NOMO-1 treated with dmso at 0.1 percent for 144 hours (cell line): ENCODE measurements around the gene BRSK1.

ENCODE experiments used
- DNase-seq: peaks from one replicate; lab custom pipeline; 2025; ENCODE audit not compliant: unreplicated experiment; lab: John Stamatoyannopoulos, UW

Gene BRSK1

GRCh38 chr19:55273978-55274707, 9.7 kb upstream of the BRSK1 start:
- DNase-seq: no peak

GRCh38 chr19:55275851-55276719, 7.7 kb upstream of the BRSK1 start:
- peak; percentile 47 for DNase-seq

GRCh38 chr19:55276720-55277430, 6.9 kb upstream of the BRSK1 start:
- peak; percentile 66 for DNase-seq

- no peak for DNase-seq
These were observed 6.3 kb upstream of the BRSK1 start for GRCh38 chr19:55277494-55277893.

DNA sequence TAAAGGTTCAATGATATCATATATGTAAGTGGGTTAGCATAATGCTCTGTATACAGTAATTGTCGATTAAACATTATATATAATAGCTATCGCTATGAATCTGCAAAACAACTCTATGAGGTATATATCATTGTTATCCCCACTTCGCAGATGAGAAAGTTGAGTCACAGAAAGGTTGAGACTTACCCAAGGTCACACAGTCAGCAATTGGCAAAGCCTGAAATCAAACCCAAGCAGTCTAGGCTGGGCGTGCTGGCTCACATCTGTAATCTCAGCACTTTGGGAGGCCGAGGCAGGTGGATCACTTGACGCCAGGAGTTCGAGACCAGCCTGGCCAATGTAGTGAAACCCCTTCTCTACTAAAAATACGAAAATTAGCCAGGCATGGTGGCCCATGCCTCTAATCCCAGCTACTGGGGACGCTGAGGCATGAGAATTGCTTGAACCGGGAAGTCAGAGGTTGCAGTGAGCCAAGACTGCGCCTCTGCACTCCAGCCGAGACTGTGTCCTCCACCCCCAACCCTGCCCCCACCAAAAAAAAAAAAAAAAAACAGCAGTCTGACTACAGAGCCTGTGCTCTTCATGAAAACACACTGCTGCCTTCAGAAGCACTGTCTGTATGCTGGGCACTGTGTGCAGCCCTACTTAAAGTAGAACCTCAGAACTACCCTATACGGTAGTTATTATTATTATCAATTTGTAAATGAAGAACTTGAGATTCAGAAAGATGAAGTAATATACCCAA, 5.2 kb upstream of the BRSK1 start:
- no peak for DNase-seq

DNA sequence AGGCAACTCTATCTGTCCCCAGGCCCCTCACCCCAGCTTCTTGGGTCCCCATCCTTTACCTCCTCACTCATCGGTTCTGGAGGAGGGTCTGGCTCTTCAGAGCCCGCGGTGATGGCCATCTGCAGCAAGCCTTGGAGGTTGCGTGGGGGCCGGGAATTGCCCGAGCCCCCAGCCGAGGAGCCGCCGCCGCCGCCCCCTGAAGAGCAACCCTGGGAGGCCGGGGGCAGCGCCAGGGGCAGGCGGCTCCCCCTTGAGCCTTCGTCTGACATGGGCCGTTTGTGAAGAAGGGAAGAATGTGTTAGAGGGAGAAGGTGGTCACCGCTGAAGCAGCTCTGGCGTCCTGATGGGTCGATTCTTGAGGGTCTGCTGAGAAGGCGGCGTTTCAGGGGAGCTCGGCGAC, 4.5 kb upstream of the BRSK1 start:
- DNase-seq: no peak

GRCh38 chr19:55279770-55280643, 3.8 kb upstream of the BRSK1 start, which contains the start of gene HSPBP1:
TSS of gene HSPBP1 (minus strand) at chr19:55280110. CDS start at chr19:55279608, 502 bp downstream.
- peak; percentile 100 for DNase-seq

- no peak for DNase-seq
These were observed 735 bp downstream of the BRSK1 start for GRCh38 chr19:55284405-55285058.

DNA sequence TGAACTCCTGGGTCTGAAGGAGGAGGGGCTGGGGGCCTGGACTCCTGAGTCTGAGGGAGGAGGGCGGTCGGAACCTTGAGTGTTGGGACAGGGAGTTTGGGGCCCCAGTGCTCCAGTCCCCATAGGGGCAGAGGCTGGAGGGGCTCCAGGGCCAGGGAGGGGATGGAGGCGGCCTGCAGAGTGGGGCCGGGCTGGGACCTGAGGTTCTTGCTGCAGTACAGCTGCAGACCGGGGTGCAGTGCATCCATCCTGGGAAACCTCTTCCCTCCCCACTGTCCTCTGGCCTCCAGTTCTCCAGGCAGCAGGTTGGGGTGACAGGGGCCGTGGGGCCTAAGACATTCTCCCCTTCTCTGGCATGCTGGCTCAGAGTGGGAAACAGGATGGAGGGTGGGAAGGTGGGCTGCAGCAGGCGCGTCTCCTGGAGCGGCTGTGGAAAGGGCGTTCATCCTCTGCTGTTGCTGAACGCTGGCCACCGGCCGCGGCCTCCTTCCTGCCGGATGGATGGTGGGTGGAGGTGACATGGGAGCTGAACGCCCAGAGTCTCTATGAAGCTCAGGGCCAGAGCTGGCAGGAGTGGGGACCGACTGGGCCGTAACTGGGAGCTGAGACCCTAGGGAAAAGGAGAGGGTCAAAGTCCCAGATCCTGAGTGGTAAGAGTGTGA, 1.6 kb downstream of the BRSK1 start:
- DNase-seq: no peak

DNA sequence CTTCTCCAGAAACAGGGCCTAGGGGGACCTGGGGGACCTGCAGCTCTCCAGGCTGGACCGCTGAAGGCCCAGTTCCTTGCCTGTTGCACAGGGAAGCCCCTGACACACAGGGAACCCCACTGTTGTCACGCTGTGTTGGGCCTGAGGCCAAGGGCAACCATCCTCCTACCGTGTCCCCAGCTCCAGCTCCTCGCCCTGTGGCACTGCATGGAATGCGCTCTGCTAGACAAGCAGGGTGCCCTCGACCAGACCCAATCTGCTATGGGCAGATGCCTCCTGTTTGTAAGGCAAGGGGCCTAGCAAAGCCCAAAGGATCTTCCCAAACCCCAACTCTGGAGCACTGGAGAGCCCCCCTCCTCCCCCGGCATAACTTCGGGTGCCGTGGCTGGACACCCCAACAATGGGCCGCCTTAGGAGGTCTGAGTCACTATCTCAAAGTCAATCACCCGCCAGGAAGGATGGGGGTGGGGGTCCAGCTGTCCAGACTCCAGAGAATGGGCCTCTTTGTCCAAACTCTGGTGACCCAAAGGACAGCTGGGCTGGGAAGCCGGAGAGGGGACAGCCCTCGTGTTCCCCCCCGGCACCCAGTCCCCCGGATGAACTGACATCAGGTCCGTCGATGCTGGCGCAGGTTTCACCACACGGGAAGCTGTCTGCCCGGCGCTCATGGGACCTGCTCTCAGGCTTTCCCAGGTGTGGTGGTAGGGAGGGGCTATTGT, 3.7 kb downstream of the BRSK1 start:
- DNase-seq: no peak

DNA sequence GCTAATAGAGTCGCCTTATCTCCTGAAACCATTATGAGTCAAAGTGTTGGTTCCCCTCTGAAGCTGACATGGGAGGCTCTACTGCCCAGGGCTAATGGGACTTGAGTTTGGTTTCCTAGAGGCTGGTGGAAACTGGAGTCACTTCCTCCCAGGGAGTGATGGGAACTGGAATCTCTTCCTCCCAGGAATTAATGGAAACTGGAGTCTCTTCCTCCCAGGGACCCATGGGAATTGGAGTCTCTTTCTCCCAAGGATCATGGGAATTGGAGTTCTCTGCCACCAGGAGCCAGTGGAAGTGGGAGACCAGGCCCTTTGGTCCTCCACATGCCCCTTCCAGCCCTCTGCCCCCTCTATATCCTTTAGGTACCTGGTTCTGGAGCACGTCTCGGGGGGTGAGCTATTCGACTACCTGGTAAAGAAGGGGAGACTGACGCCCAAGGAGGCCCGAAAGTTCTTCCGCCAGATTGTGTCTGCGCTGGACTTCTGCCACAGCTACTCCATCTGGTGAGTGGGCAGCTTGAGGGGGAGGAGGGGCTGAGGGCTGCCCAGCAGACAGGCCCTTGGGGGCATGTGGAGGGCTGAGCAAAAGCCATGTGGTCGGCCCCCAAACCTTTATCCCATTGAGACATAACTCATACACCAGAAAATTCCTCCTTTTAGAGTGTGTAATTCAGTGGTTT, 5.5 kb downstream of the BRSK1 start:
- DNase-seq: no peak

DNA sequence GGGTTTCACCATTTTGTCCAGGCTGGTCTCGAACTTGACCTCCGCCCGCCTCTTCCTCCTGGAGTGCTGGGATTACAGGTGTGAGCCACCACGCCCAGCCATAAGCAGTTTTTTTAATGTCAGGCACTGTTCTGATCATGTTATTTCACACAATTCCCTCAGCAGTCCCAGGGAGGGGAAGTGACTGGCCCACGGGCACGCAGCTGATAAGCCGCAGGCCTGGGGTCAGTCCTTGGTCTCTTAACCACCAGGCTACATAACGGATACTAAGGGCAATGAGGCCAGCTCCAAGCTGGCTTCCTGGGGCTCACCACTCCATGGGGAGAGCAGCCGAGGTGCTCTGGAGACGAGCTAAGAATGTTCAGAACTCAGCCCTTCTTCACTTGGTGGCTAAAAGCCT, 13.5 kb downstream of the BRSK1 start:
- DNase-seq: no peak

DNA sequence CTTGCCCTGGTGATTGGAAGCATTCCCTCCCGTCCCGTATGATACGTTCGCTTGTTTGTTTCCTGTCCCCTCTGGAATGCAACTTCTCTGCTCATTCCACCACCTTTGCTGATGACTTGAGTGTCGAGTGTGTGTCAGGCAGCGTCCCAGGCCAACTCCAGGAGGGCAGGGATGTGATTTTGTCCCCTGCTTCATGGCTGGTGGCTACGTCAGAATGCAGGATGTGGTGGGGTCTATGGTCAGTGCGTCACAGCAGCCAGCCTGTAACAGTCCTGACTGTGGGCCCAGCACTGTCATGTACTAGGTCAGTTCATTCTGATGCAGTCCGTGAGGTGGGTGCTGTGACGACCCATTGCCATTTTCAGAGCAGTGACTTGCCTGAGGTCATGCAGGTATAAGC, 16.2 kb downstream of the BRSK1 start:
- no peak for DNase-seq

DNA sequence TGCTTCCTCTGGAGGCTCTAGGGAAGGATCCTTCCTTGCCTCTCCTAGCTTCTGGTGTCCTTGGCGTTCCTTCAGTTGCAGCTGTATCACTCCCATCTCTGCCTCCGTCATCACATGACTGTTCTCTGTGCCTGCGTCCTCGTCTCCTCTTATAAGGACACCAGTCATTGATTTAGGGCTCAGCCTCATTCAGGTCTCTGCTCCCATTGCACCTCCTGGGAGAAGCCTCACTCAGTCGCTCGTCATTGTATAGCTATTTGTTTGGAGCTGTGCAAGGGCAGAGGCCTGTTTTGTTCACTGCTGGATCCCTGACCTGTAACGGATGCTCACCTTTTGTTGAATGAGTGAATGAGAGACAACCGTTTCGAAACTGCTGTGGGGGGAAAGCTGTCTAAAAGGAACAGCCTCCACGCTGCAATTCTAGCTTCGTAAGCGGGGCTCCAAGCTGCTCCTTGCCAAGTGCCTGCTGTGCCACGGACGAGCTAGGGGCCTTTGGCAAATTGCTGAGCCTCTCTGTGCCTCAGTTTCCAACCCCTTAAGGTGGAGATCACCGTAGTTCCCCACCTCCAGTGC, 17.2 kb downstream of the BRSK1 start:
- no peak for DNase-seq

DNA sequence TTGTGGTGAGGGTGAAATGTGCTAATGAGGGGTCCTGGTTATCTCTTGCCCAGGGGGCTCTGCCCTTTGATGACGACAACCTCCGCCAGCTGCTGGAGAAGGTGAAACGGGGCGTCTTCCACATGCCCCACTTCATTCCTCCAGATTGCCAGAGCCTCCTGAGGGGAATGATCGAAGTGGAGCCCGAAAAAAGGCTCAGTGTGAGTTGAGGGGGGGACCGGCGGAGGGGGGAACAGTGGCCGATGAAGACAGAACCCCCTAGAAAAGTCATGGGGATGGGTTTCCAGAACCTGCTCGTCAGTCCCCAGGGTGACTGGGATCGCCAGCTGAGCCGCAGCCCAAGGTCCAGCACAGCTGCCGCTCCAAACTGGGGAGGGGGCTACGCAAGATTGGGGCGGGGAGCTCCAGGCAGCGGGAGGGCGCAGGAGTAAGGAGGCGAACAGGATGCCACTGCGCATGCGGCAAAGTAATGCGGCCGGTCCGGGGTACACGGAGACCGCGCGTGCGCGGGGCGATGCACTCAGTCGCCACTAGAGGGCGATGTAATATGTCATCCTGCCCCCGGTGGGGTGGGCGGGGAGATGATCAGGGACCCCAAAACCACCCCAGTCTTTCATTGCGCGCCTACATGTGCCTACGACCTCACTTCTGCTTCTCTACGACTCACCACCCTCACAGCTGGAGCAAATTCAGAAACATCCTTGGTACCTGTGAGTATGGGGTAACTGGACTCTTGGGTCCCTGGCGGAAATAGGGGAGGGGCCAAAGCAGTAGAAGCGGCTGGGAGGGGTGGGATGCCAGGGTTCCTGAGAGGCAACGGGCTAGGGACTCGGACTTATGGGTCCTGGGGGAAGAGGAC, 17.9 kb downstream of the BRSK1 start:
- peak; percentile 33 for DNase-seq

GRCh38 chr19:55302318-55302703, 18.5 kb downstream of the BRSK1 start:
- no peak for DNase-seq
